Measurements from ENCODE around the gene BPGM.

GRCh38 chr7:134674424-134674823, 27.8 kb downstream of the BPGM start:
- TF ChIP-seq POLR2AphosphoS5 (IDR thresholded peaks at IDR 0.05; ENCODE audit: borderline replicate concordance, low read depth, low read length): no peak
- no peak for TF ChIP-seq EZH2 (IDR thresholded peaks at IDR 0.05)
